ENCODE results near the gene EPHA10.

Gene EPHA10

DNA sequence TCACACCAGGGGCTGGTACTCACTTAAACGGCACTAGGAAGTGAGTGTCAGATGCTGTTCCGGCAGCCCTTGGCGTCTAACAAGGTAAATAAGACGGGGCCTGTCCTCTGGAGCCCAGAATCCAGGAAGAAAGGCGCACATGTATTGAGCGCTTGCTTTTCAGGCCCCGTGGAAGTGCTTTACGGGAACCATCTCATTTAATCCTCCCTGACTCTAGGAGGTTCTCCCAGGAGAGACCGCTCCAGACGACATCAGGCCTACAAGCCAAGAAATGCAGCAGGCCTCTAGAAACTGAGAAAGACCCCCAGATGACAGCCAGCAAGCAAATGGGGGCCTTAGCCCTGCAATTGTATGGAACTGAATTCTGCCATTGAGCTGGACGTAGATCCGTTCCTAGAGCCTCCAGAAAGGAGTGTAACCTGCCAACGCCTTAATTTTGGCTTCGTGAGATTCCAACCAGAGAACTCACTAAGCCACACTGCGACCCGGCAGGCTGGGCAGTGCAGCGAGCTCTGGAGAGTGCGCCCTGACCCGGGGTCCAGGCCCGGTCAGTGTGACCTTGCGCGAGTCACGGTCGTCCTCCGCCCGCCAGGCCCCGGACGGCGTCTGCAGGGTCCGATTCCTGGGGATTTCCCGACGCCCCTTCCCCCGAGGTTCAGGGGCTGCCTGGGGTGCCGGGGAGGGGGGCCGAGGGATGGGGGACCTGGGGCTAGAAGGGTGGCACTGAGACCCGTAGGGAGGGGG lies 28.2 kb upstream of the EPHA10 start:
- CTCF ChIA-PET = no interaction called here
- Histone ChIP-seq H3K4me1 (ENCODE audit: control insufficient read depth, insufficient read depth, low read length) (peaks cover 7% of the 10 kb centered on the region; the same call in 1 of the 2 replicates), H3K4me3 (ENCODE audit: low read depth, low read length) (peak overlapping the region; percentile 70), H3K36me3 (ENCODE audit: control insufficient read depth in 2 of 2, insufficient read depth in 1 of 2, low read length in 2 of 2) (peaks cover 0 to 24% of the 10 kb centered on the region in 2 experiments; a peak in 2 of 3 replicates), H3K27ac (ENCODE audit: extremely low read depth, low read depth, low read length) (no peak overlapping the region; the same call in 1 of the 2 replicates), H3K9me3 (ENCODE audit: control insufficient read depth, insufficient read depth, low read depth, low read length) (no peaks in the 10 kb centered on the region)
- POLR2A ChIA-PET = no interaction called here
- TF ChIP-seq ZNF664 (tag by site-specific recombination; IDR thresholded peaks at IDR 0.05) (peak; percentile 78), ZNF600 (tag by site-specific recombination; IDR thresholded peaks at IDR 0.05) (no peak), ZNF121 (tag by site-specific recombination; IDR thresholded peaks at IDR 0.05) (no peak)
- TF ChIP-seq, protein P1, sequence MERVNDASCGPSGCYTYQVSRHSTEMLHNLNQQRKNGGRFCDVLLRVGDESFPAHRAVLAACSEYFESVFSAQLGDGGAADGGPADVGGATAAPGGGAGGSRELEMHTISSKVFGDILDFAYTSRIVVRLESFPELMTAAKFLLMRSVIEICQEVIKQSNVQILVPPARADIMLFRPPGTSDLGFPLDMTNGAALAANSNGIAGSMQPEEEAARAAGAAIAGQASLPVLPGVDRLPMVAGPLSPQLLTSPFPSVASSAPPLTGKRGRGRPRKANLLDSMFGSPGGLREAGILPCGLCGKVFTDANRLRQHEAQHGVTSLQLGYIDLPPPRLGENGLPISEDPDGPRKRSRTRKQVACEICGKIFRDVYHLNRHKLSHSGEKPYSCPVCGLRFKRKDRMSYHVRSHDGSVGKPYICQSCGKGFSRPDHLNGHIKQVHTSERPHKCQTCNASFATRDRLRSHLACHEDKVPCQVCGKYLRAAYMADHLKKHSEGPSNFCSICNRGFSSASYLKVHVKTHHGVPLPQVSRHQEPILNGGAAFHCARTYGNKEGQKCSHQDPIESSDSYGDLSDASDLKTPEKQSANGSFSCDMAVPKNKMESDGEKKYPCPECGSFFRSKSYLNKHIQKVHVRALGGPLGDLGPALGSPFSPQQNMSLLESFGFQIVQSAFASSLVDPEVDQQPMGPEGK (tag by site-specific recombination; IDR thresholded peaks at IDR 0.05) = 0 out of 2 replicates have a peak, but pooled peaks have one; percentile 4

DNA sequence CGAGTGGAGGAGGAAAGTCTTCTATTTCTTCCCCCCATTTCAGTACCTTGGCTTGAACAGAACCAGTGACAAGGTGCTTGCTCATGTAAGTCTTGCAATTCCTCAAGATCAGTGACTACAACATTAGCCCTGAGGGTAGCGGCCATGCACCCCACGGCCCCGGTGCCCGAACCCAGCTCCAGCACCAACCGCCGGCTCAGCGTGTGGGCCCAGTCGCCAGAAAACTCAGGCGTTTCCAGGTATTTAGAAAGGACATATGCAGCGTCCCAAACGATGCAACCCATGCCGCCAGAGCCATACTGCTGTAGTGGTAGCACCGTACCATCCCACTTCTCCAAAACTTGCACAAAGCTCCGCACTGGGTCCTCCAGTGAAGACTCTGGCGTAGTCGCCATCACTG lies 17.6 kb upstream of the EPHA10 start:
- POLR2A ChIA-PET = interaction anchor here (0.7 to 1.3 kb wide), 2 partner anchors 12 to 65 kb away, joined by 3 to 4 read pairs; no protein-coding TSS in a partner anchor
- no peaks in the 10 kb centered on the region for H3K4me1 ChIP-seq (ENCODE audit: control insufficient read depth, insufficient read depth, low read length)

More for the DNA sequence above, 17.6 kb upstream of the EPHA10 start:
- H3K36me3 ChIP-seq (ENCODE audit: control insufficient read depth in 2 of 2, insufficient read depth in 1 of 2, low read length in 2 of 2) = no peaks in the 10 kb centered on the region
- no peak overlapping the region for H3K4me3 ChIP-seq (ENCODE audit: low read depth, low read length)
- no peak overlapping the region for H3K27ac ChIP-seq (ENCODE audit: extremely low read depth, low read depth, low read length)
- TF ChIP-seq ZNF670 (tag by site-specific recombination; IDR thresholded peaks at IDR 0.05; ENCODE audit: low read depth) (no peak), ZNF132 (tag by site-specific recombination; IDR thresholded peaks at IDR 0.05; ENCODE audit: borderline replicate concordance) (no peak), ZNF549 (tag by site-specific recombination; IDR thresholded peaks at IDR 0.05) (no peak)
- TF ChIP-seq, protein P2, sequence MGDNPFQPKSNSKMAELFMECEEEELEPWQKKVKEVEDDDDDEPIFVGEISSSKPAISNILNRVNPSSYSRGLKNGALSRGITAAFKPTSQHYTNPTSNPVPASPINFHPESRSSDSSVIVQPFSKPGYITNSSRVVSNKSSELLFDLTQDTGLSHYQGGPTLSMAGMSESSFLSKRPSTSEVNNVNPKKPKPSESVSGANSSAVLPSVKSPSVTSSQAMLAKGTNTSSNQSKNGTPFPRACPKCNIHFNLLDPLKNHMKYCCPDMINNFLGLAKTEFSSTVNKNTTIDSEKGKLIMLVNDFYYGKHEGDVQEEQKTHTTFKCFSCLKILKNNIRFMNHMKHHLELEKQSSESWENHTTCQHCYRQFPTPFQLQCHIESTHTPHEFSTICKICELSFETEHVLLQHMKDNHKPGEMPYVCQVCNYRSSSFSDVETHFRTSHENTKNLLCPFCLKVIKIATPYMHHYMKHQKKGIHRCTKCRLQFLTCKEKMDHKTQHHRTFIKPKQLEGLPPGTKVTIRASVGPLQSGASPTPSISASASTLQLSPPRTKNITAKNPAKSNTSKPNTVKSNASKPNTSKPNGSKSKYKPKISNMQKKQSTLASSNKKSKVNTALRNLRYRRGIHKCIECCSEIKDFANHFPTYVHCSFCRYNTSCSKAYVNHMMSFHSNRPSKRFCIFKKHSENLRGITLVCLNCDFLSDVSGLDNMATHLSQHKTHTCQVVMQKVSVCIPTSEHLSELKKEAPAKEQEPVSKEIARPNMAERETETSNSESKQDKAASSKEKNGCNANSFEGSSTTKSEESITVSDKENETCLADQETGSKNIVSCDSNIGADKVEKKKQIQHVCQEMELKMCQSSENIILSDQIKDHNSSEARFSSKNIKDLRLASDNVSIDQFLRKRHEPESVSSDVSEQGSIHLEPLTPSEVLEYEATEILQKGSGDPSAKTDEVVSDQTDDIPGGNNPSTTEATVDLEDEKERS (tag by site-specific recombination; IDR thresholded peaks at IDR 0.05) = no peak
- TF ChIP-seq, protein P3, sequence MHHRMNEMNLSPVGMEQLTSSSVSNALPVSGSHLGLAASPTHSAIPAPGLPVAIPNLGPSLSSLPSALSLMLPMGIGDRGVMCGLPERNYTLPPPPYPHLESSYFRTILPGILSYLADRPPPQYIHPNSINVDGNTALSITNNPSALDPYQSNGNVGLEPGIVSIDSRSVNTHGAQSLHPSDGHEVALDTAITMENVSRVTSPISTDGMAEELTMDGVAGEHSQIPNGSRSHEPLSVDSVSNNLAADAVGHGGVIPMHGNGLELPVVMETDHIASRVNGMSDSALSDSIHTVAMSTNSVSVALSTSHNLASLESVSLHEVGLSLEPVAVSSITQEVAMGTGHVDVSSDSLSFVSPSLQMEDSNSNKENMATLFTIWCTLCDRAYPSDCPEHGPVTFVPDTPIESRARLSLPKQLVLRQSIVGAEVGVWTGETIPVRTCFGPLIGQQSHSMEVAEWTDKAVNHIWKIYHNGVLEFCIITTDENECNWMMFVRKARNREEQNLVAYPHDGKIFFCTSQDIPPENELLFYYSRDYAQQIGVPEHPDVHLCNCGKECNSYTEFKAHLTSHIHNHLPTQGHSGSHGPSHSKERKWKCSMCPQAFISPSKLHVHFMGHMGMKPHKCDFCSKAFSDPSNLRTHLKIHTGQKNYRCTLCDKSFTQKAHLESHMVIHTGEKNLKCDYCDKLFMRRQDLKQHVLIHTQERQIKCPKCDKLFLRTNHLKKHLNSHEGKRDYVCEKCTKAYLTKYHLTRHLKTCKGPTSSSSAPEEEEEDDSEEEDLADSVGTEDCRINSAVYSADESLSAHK (tag by site-specific recombination; IDR thresholded peaks at IDR 0.05) = no peak
- TF ChIP-seq, protein P4, sequence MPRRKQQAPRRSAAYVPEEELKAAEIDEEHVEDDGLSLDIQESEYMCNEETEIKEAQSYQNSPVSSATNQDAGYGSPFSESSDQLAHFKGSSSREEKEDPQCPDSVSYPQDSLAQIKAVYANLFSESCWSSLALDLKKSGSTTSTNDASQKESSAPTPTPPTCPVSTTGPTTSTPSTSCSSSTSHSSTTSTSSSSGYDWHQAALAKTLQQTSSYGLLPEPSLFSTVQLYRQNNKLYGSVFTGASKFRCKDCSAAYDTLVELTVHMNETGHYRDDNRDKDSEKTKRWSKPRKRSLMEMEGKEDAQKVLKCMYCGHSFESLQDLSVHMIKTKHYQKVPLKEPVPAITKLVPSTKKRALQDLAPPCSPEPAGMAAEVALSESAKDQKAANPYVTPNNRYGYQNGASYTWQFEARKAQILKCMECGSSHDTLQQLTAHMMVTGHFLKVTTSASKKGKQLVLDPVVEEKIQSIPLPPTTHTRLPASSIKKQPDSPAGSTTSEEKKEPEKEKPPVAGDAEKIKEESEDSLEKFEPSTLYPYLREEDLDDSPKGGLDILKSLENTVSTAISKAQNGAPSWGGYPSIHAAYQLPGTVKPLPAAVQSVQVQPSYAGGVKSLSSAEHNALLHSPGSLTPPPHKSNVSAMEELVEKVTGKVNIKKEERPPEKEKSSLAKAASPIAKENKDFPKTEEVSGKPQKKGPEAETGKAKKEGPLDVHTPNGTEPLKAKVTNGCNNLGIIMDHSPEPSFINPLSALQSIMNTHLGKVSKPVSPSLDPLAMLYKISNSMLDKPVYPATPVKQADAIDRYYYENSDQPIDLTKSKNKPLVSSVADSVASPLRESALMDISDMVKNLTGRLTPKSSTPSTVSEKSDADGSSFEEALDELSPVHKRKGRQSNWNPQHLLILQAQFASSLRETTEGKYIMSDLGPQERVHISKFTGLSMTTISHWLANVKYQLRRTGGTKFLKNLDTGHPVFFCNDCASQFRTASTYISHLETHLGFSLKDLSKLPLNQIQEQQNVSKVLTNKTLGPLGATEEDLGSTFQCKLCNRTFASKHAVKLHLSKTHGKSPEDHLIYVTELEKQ (tag by site-specific recombination; IDR thresholded peaks at IDR 0.05; ENCODE audit: borderline replicate concordance) = no peak
- TF ChIP-seq, protein P5, sequence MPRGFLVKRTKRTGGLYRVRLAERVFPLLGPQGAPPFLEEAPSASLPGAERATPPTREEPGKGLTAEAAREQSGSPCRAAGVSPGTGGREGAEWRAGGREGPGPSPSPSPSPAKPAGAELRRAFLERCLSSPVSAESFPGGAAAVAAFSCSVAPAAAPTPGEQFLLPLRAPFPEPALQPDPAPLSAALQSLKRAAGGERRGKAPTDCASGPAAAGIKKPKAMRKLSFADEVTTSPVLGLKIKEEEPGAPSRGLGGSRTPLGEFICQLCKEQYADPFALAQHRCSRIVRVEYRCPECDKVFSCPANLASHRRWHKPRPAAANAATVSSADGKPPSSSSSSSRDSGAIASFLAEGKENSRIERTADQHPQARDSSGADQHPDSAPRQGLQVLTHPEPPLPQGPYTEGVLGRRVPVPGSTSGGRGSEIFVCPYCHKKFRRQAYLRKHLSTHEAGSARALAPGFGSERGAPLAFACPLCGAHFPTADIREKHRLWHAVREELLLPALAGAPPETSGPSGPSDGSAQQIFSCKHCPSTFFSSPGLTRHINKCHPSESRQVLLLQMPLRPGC (tag by site-specific recombination; IDR thresholded peaks at IDR 0.05) = no peak
- TF ChIP-seq, protein P6, sequence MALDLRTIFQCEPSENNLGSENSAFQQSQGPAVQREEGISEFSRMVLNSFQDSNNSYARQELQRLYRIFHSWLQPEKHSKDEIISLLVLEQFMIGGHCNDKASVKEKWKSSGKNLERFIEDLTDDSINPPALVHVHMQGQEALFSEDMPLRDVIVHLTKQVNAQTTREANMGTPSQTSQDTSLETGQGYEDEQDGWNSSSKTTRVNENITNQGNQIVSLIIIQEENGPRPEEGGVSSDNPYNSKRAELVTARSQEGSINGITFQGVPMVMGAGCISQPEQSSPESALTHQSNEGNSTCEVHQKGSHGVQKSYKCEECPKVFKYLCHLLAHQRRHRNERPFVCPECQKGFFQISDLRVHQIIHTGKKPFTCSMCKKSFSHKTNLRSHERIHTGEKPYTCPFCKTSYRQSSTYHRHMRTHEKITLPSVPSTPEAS (tag by site-specific recombination; IDR thresholded peaks at IDR 0.05) = no peak
- TF ChIP-seq, protein P7, sequence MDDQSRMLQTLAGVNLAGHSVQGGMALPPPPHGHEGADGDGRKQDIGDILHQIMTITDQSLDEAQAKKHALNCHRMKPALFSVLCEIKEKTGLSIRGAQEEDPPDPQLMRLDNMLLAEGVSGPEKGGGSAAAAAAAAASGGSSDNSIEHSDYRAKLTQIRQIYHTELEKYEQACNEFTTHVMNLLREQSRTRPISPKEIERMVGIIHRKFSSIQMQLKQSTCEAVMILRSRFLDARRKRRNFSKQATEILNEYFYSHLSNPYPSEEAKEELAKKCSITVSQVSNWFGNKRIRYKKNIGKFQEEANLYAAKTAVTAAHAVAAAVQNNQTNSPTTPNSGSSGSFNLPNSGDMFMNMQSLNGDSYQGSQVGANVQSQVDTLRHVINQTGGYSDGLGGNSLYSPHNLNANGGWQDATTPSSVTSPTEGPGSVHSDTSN (CRISPR knock-in tag; IDR thresholded peaks at IDR 0.05) = no peak
- CTCF ChIA-PET = no interaction called here
- no peaks in the 10 kb centered on the region for H3K9me3 ChIP-seq (ENCODE audit: control insufficient read depth, insufficient read depth, low read depth, low read length)
